ENCODE measurements around the gene C7orf57.

The C7orf57 gene

GRCh38 chr7:48088559-48089045, 53.3 kb downstream of the C7orf57 start:
- Histone ChIP-seq H3K27ac (peak overlapping the region; percentile 100), H4K20me1 (ENCODE audit: insufficient read depth) (no peaks in the 10 kb centered on the region), H2AFZ (ENCODE audit: low read depth) (peak overlapping the region; percentile 97), H3K9ac (peak overlapping the region; percentile 96), H3K27me3 (ENCODE audit: insufficient read depth, low read depth) (no peaks in the 10 kb centered on the region), H3K36me3 (ENCODE audit: insufficient read depth) (no peaks in the 10 kb centered on the region), H3K4me3 (IDR thresholded peaks at IDR 0.05; ENCODE audit: insufficient read depth, low read depth, low read length) (no peak overlapping the region), H3K4me1 (ENCODE audit: low read depth, poor library complexity, severe bottlenecking) (peaks cover 57% of the 10 kb centered on the region), H3K79me2 (ENCODE audit: insufficient read depth, low read depth) (no peaks in the 10 kb centered on the region), H3K4me2 (peak overlapping the region; percentile 86)
- TF ChIP-seq, protein P1, sequence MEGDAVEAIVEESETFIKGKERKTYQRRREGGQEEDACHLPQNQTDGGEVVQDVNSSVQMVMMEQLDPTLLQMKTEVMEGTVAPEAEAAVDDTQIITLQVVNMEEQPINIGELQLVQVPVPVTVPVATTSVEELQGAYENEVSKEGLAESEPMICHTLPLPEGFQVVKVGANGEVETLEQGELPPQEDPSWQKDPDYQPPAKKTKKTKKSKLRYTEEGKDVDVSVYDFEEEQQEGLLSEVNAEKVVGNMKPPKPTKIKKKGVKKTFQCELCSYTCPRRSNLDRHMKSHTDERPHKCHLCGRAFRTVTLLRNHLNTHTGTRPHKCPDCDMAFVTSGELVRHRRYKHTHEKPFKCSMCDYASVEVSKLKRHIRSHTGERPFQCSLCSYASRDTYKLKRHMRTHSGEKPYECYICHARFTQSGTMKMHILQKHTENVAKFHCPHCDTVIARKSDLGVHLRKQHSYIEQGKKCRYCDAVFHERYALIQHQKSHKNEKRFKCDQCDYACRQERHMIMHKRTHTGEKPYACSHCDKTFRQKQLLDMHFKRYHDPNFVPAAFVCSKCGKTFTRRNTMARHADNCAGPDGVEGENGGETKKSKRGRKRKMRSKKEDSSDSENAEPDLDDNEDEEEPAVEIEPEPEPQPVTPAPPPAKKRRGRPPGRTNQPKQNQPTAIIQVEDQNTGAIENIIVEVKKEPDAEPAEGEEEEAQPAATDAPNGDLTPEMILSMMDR (conservative IDR thresholded peaks at IDR 0.05; ENCODE audit: low read depth, low read length), result no peak

DNA sequence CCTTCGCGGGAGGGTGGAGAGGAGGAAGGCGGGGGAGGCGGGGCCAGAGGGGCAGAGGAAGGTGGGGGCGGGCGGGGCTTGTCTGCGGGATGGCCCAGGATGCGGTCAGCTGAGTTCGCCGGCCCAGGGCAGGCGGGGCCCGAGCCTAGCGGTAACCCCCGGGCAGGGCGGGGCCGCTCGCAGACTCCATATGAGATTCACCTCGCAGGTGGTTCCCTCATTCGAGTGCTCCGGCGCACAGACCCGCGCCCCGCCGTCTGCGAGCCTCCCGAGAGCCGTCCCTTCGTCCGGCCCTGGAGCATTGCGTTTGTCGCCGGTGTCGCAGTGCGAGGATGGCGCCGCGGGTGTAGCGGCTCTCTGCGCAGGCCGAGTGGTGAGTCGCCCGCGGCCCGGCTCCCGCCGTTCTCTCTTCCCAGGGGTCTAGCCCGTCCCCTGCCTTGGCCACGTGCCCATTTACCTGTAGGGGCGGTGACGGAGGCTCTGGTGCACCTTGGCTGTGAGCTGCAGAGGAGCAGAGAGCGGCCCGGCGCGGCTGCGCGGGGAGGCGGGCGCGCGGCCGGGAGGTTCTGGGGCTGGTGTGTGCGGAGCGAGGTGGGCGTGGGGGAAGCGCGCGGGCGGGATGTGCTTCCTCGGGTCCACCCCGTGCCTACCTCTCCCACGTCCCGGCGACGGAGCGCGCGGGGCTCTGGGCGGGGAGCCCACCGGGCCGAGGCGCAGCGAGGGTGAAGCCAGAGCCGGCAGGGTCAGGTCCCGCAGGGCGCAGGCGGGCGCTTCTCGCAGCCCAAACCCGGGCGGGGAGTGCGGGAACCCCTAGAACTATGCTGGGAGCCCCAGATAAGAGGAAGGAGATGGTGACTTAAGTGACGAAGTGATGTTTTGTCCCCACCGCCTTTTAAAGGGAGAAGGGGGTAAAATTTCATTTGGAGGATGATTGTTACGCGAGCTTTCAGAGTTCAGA, 54.0 kb downstream of the C7orf57 start, which contains the start of gene UPP1:
Gene UPP1 (plus strand): TSS at position 220 of the 958 bp plus-strand sequence. CDS start 5,519 bp downstream, outside the sequence.
- Histone ChIP-seq H4K20me1 (ENCODE audit: insufficient read depth) (no peaks in the 10 kb centered on the region), H3K9ac (peak within 1 kb of the TSS; percentile 96), H3K36me3 (ENCODE audit: insufficient read depth) (no peaks in the 10 kb centered on the region), H3K4me2 (peak within 1 kb of the TSS; percentile 86), H3K4me3 (IDR thresholded peaks at IDR 0.05; ENCODE audit: insufficient read depth, low read depth, low read length) (no peak within 1 kb of the TSS), H3K27ac (peak within 1 kb of the TSS; percentile 100), H3K79me2 (ENCODE audit: insufficient read depth, low read depth) (no peaks in the 10 kb centered on the region), H3K27me3 (ENCODE audit: insufficient read depth, low read depth) (no peaks in the 10 kb centered on the region), H3K4me1 (ENCODE audit: low read depth, poor library complexity, severe bottlenecking) (peaks cover 50% of the 10 kb centered on the region), H2AFZ (ENCODE audit: low read depth) (peak within 1 kb of the TSS; percentile 97)
- TF ChIP-seq, protein P1 (conservative IDR thresholded peaks at IDR 0.05; ENCODE audit: low read depth, low read length), result no peak

DNA sequence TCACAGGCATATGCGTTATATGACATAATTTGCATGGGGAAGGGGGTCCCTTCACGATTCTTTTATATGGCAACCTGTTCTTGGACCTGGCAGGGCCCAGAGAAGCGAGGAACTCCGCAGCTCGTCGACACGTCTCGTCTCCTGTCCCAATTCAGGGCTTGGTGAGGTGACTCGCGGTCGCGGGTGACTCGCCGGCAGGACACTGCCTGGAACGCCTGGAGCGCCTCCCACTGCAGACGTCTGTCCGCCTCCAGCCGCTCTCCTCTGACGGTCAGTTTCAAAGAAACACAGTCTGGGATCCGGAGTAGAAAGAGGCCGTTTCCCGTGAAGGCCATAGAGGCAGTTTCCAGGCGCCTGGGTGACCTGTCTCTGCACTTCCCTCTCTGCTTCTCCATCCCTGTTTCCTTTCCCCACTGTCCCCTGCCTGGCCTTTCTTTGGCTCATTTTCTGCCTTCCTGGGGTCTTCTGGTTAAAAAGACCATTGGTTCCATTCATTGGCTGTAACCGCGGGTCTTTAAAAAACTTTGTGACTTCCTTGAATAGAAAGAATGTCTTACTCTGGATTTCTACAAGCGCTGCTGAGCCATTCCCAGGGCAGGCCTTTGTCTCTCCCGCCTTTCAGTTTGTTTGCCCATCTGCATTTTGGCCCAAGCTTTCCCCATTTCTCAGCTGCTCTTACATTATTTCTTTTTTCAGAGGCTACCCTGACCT, 54.9 kb downstream of the C7orf57 start:
- Histone ChIP-seq H3K36me3 (ENCODE audit: insufficient read depth) (no peaks in the 10 kb centered on the region), H3K9ac (no peak overlapping the region; the same call in 1 of the 2 replicates), H3K4me3 (IDR thresholded peaks at IDR 0.05; ENCODE audit: insufficient read depth, low read depth, low read length) (no peak overlapping the region)

More for the DNA sequence above, 54.9 kb downstream of the C7orf57 start:
- TF ChIP-seq, protein P1 (conservative IDR thresholded peaks at IDR 0.05; ENCODE audit: low read depth, low read length), result no peak
- Histone ChIP-seq H4K20me1 (ENCODE audit: insufficient read depth) (no peaks in the 10 kb centered on the region), H3K4me1 (ENCODE audit: low read depth, poor library complexity, severe bottlenecking) (peaks cover 40% of the 10 kb centered on the region), H2AFZ (ENCODE audit: low read depth) (peak overlapping the region; percentile 97; the same call in 1 of the 2 replicates), H3K27ac (no peak overlapping the region), H3K4me2 (peak overlapping the region; percentile 72), H3K79me2 (ENCODE audit: insufficient read depth, low read depth) (no peaks in the 10 kb centered on the region), H3K27me3 (ENCODE audit: insufficient read depth, low read depth) (no peaks in the 10 kb centered on the region)
